Neuronal stem cell (in vitro differentiated cells): ENCODE results near the gene SYNDIG1.
A peak's percentile ranks its signal among the peaks of the same experiment; 100 is the strongest.

Experiments used
- DNase-seq: peaks from one replicate; pipeline ENCODE4 v3.0.0-alpha.2; 2013; ENCODE audit warnings: low spot score
- H2AFZ ChIP-seq: one replicate; pipeline ENCODE4 v1.6.1; 2013; ENCODE audit warnings: mild to moderate bottlenecking, low read length, inconsistent platforms
- H2AK5ac ChIP-seq: 2 replicates; pipeline ENCODE4 v1.6.1; 2013; ENCODE audit warnings: low read depth, mild to moderate bottlenecking, inconsistent platforms, low read length, moderate library complexity, mixed read lengths
- H2BK120ac ChIP-seq: 2 replicates; pipeline ENCODE4 v1.6.1; 2013; ENCODE audit warnings: low read depth, mild to moderate bottlenecking, inconsistent platforms, low read length, moderate library complexity, mixed read lengths
- H2BK12ac ChIP-seq: one replicate; pipeline ENCODE4 v1.6.1; 2013; ENCODE audit warnings: low read length, inconsistent platforms
- H2BK15ac ChIP-seq: 2 replicates; pipeline ENCODE4 v1.6.1; 2013; ENCODE audit warnings: mild to moderate bottlenecking, low read length, inconsistent platforms, mixed read lengths
- H2BK5ac ChIP-seq: one replicate; pipeline ENCODE4 v1.6.1; 2013; ENCODE audit warnings: inconsistent platforms, mild to moderate bottlenecking, low read length, moderate library complexity
- H3K14ac ChIP-seq: one replicate; pipeline ENCODE4 v1.6.1; 2013; ENCODE audit warnings: low read length, inconsistent platforms
- H3K18ac ChIP-seq: 2 replicates; pipeline ENCODE4 v1.6.1; 2013; ENCODE audit warnings: low read length, inconsistent platforms
- H3K23ac ChIP-seq: 2 replicates; pipeline ENCODE4 v1.6.1; 2013; ENCODE audit warnings: low read depth, mild to moderate bottlenecking, mixed read lengths, low read length, inconsistent platforms; ENCODE audit not compliant: poor library complexity
- H3K27ac ChIP-seq: replicated peaks from 3 replicates; pipeline ENCODE4 v1.5.1; 2013; ENCODE audit warnings: low read length, inconsistent platforms
- H3K27me3 ChIP-seq, 3 experiments: 2 replicates each; pipeline ENCODE4 v1.6.1; 2013; ENCODE audit warnings: low read length in 3 of 3, mild to moderate bottlenecking in 2 of 3, inconsistent platforms in 1 of 3, low read depth in 1 of 3, mixed read lengths in 1 of 3, moderate library complexity in 1 of 3; ENCODE audit not compliant: control insufficient read depth in 3 of 3, insufficient read depth in 3 of 3
- H3K36me3 ChIP-seq, 2 donors: replicated peaks in 1 of 2; 2 replicates each; pipeline ENCODE4 v1.6.1; 2013; ENCODE audit warnings: low read length in 2 of 2; ENCODE audit not compliant: control insufficient read depth in 2 of 2, insufficient read depth in 2 of 2
- H3K4ac ChIP-seq: 2 replicates; pipeline ENCODE4 v1.6.1; 2013; ENCODE audit warnings: inconsistent platforms, mild to moderate bottlenecking, low read length, moderate library complexity
- H3K4me1 ChIP-seq, 2 donors: 1 replicate in 1 of 2; 2 replicates in 1 of 2; pipeline ENCODE4 v1.6.1; 2013; ENCODE audit warnings: low read length in 2 of 2, low read depth in 1 of 2; ENCODE audit not compliant: control insufficient read depth in 2 of 2, insufficient read depth in 1 of 2
- H3K4me2 ChIP-seq: one replicate; pipeline ENCODE4 v1.6.1; 2013; ENCODE audit warnings: mild to moderate bottlenecking, low read length, inconsistent platforms; ENCODE audit not compliant: insufficient read depth, poor library complexity, severe bottlenecking
- H3K4me3 ChIP-seq, 2 donors: 2 replicates each; pipeline ENCODE4 v1.5.1; 2013; ENCODE audit warnings: low read length in 2 of 2, mild to moderate bottlenecking in 2 of 2, inconsistent platforms in 1 of 2, moderate library complexity in 1 of 2
- H3K79me1 ChIP-seq: one replicate; pipeline ENCODE4 v1.6.1; 2013; ENCODE audit warnings: low read depth, mild to moderate bottlenecking, inconsistent platforms, low read length, moderate library complexity
- H3K9ac ChIP-seq: one replicate; pipeline ENCODE4 v1.6.1; 2013; ENCODE audit warnings: mild to moderate bottlenecking, low read depth, low read length, inconsistent platforms; ENCODE audit not compliant: poor library complexity
- H3K9me3 ChIP-seq, 2 donors: replicated peaks in 1 of 2; 2 replicates each; pipeline versions ENCODE3 to v1.6.1; 2013; ENCODE audit warnings: low read length in 2 of 2, mild to moderate bottlenecking in 2 of 2, inconsistent platforms in 1 of 2, low read depth in 1 of 2, mixed read lengths in 1 of 2, moderate library complexity in 1 of 2; ENCODE audit not compliant: control insufficient read depth in 2 of 2, insufficient read depth in 1 of 2
- H4K8ac ChIP-seq: one replicate; pipeline ENCODE4 v1.6.1; 2013; ENCODE audit warnings: low read depth, mild to moderate bottlenecking, inconsistent platforms, low read length, moderate library complexity
- H4K91ac ChIP-seq: one replicate; pipeline ENCODE4 v1.6.1; 2013; ENCODE audit warnings: low read length, low read depth, mild to moderate bottlenecking, inconsistent platforms; ENCODE audit not compliant: poor library complexity
- WGBS, 2 donors: extraction: QIAGEN DNeasy Blood & Tissue Kit; methylation state at CpG; one replicate each; pipeline ENCODE4 v1.1.7; 2013; ENCODE audit warnings: missing lambda C conversion rate in 2 of 2, mixed read lengths in 1 of 2; ENCODE audit not compliant: insufficient read length in 2 of 2, insufficient replicate concordance in 1 of 2; ENCODE audit errors: extremely low coverage in 2 of 2; 5-methylcytosine and 5-hydroxymethylcytosine counted together

Gene SYNDIG1

DNA sequence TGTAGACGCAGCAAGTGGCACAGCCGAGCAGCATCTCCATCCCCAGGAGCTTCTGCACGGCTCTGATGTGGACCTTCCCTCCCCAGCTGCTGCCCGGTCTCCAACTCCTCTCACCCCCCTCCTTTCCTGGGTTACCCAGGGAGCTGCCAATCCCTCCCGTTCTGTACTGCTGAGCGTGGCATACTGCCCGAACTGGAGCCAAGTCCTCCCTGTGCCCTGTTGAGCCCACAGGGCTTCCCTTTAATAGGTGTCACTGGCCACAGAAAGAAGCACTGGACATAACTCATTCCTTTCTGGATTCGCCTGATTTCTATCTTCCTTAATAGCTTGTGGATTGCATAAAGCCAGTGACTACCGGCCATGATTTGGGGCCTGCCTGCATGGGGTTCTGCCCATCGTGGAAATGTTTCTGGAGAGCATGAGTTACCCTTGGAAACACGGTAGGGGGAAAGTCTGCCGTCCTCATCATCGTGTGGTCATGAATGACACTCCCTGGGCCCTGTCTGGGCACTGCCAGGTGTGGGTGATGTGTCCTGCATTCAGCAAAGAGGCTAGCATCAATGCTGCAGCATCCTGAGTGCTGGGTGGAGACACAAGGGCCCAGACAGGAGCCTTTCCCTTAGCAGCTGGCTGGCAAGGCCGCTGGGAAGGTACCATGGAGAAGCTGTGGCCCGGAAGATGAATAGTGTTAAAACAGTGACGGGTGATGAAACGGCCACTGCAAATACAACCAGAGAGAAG, 189.7 kb downstream of the SYNDIG1 start:
- no peak overlapping the region for H2BK120ac ChIP-seq
- H3K4me3 ChIP-seq: no peak overlapping the region
- no peak overlapping the region for H3K27ac ChIP-seq
- no peak overlapping the region for H4K91ac ChIP-seq
- no peak overlapping the region for H3K9ac ChIP-seq
- no peaks in the 10 kb centered on the region for H3K79me1 ChIP-seq
- no peak overlapping the region for H2AK5ac ChIP-seq
- H2BK12ac ChIP-seq: no peak overlapping the region
- H3K36me3 ChIP-seq: no peaks in the 10 kb centered on the region
- no CpG with 5 or more reads among the region's 17 CpGs for WGBS, 2 donors
- H4K8ac ChIP-seq: no peak overlapping the region
- H2BK15ac ChIP-seq: no peak overlapping the region
- H3K18ac ChIP-seq: peak overlapping the region; percentile 13
- H3K4me2 ChIP-seq: no peak overlapping the region
- H2AFZ ChIP-seq: no peak overlapping the region
- no peak overlapping the region for H3K4ac ChIP-seq
- peaks cover 0 to 4% of the 10 kb centered on the region in 2 donors for H3K4me1 ChIP-seq
- H2BK5ac ChIP-seq: no peak overlapping the region
- DNase-seq: no peak
- H3K14ac ChIP-seq: no peak overlapping the region
- no peaks in the 10 kb centered on the region for H3K9me3 ChIP-seq
- no peak overlapping the region for H3K23ac ChIP-seq
- H3K27me3 ChIP-seq: no peaks in the 10 kb centered on the region

DNA sequence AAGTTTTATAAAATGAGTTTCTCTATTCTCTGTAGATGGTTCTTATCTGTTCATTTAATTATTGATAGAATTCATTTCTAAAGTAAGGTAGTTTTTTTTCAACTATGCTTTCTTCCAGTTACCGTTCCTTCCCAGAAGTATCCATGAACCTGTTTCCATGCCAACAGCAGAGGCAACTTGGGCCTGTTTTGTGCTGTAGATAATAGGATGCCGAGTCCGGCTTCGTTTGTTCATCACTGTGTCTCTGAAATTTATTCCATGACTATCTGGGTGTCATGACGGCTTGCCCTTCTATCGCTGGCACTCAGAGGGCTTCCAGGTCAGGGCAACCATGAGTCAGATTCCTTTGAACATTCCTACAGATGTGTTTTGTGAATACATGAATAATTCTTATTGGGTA, 190.4 kb downstream of the SYNDIG1 start:
- Histone ChIP-seq H3K4me3 (no peak overlapping the region), H2BK12ac (no peak overlapping the region), H2BK5ac (no peak overlapping the region), H3K36me3 (no peaks in the 10 kb centered on the region), H4K91ac (no peak overlapping the region), H2AK5ac (no peak overlapping the region), H3K14ac (no peak overlapping the region), H3K27ac (no peak overlapping the region), H3K18ac (no peak overlapping the region), H3K27me3 (no peaks in the 10 kb centered on the region), H3K4me2 (no peak overlapping the region), H2BK120ac (no peak overlapping the region), H3K79me1 (no peaks in the 10 kb centered on the region), H3K9ac (no peak overlapping the region), H3K9me3 (no peaks in the 10 kb centered on the region), H3K4me1 (peaks cover 0 to 4% of the 10 kb centered on the region in 2 donors), H2AFZ (no peak overlapping the region), H4K8ac (no peak overlapping the region), H3K23ac (no peak overlapping the region), H2BK15ac (no peak overlapping the region), H3K4ac (no peak overlapping the region)
- WGBS, 2 donors: no CpG with 5 or more reads among the region's 6 CpGs
- DNase-seq: no peak

DNA sequence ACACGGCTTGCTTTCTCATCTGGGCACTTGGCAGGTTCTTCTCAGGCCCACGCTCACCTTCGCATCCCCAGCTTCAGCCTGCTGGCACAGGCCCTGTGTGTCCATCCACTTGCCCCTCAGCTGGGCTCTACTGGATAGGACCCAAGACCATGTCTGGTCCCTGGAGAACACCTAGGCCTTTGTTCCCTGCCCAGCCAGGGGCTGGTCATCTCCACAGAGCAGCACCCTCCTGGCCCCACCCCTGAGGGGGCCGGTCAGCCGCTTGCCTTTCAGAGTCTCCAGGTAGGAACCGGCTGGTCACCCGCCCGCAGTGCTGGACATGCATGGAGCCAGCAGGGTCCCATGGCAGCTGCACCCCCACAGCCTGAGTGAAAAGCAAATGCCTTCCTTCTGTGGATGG, 191.2 kb downstream of the SYNDIG1 start:
- Histone ChIP-seq H3K4me1 (peaks cover 2 to 4% of the 10 kb centered on the region in 2 donors), H3K9me3 (no peaks in the 10 kb centered on the region), H2BK120ac (no peak overlapping the region), H3K23ac (no peak overlapping the region), H3K4ac (no peak overlapping the region), H2AK5ac (peak overlapping the region; percentile 56), H3K4me3 (no peak overlapping the region), H2BK12ac (no peak overlapping the region), H3K36me3 (no peaks in the 10 kb centered on the region), H2BK15ac (no peak overlapping the region), H3K9ac (no peak overlapping the region), H2BK5ac (no peak overlapping the region), H3K79me1 (no peaks in the 10 kb centered on the region), H4K91ac (no peak overlapping the region), H3K18ac (no peak overlapping the region), H4K8ac (no peak overlapping the region), H3K14ac (peak overlapping the region; percentile 90), H2AFZ (no peak overlapping the region), H3K27ac (no peak overlapping the region), H3K4me2 (no peak overlapping the region), H3K27me3 (no peaks in the 10 kb centered on the region)
- DNase-seq: no peak
- no CpG with 5 or more reads among the region's 8 CpGs for WGBS, 2 donors

DNA sequence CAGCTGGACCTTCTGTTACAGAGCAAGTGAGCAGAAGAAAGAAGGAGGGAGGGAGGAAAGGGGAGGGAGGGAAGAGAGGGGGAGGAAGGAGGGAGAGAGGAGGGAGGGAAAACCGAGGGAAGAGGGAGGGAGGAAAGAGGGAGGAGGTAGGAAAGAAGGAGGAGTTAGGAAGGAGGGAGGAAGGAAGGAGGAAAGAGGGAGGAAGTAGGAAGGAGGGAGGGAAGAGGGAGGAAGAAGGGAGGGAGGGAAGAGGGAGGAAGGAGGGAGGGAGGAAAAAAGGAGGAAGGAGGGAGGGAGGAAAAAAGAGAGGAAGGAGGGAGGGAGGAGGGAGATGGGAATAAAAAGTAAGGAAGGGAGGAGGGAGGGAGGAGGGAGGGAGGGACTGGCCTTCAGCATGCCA, 191.8 kb downstream of the SYNDIG1 start:
- no CpG with 5 or more reads among the region's 1 CpG for WGBS, 2 donors
- no peaks in the 10 kb centered on the region for H3K9me3 ChIP-seq
- H3K36me3 ChIP-seq: no peaks in the 10 kb centered on the region
- no peak overlapping the region for H3K18ac ChIP-seq
- DNase-seq: no peak
- H2BK5ac ChIP-seq: no peak overlapping the region
- H2BK120ac ChIP-seq: no peak overlapping the region
- no peak overlapping the region for H2AFZ ChIP-seq
- H2BK12ac ChIP-seq: no peak overlapping the region
- H3K14ac ChIP-seq: no peak overlapping the region
- H3K4ac ChIP-seq: no peak overlapping the region
- H3K4me2 ChIP-seq: no peak overlapping the region
- no peak overlapping the region for H2BK15ac ChIP-seq
- H3K27me3 ChIP-seq: no peaks in the 10 kb centered on the region
- H3K4me1 ChIP-seq: peaks cover 4 to 5% of the 10 kb centered on the region in 2 donors
- no peak overlapping the region for H3K4me3 ChIP-seq
- no peak overlapping the region for H3K23ac ChIP-seq
- H3K79me1 ChIP-seq: no peaks in the 10 kb centered on the region
- H3K9ac ChIP-seq: no peak overlapping the region
- no peak overlapping the region for H4K91ac ChIP-seq
- no peak overlapping the region for H3K27ac ChIP-seq
- no peak overlapping the region for H2AK5ac ChIP-seq
- H4K8ac ChIP-seq: no peak overlapping the region
